ENCODE measurements around the gene TMEM116. TPM values are rescaled to one million over a fixed set of nuclear protein-coding genes. Genes with fewer than 3 reads are reported as not detected.

TMEM116 gene
- total RNA-seq, 2 experiments from 2014 or later, result 9.8 to 10.8 TPM

- ChIA-PET CTCF (no interaction called here), POLR2A (no interaction called here)
These were observed 75.5 kb downstream of the TMEM116 start for GRCh38 chr12:111937429-111937828.

GRCh38 chr12:111936869-111937268 is 76.1 kb downstream of the TMEM116 start:
- ChIA-PET POLR2A (no interaction called here), CTCF (no interaction called here)

- ChIA-PET POLR2A (no interaction called here), CTCF (interaction anchor here (1.1 kb wide), 1 partner anchor 474 kb away, joined by 3 read pairs; no protein-coding TSS in a partner anchor)
These were observed 80.7 kb downstream of the TMEM116 start for GRCh38 chr12:111932241-111932640.

- CTCF ChIA-PET, result no interaction called here
- POLR2A ChIA-PET, result no interaction called here
These were observed 85.6 kb downstream of the TMEM116 start for GRCh38 chr12:111927346-111927745.

- POLR2A ChIA-PET, result no interaction called here
- CTCF ChIA-PET, result no interaction called here
These were observed 86.3 kb downstream of the TMEM116 start for GRCh38 chr12:111926631-111927030.

- ChIA-PET CTCF (no interaction called here), POLR2A (no interaction called here)
These were observed 87.8 kb downstream of the TMEM116 start for GRCh38 chr12:111925171-111925570.

- CTCF ChIA-PET, result no interaction called here
- POLR2A ChIA-PET, result no interaction called here
These were observed 105.2 kb downstream of the TMEM116 start for GRCh38 chr12:111907740-111908139.

- ChIA-PET POLR2A (no interaction called here), CTCF (no interaction called here)
These were observed 107.5 kb downstream of the TMEM116 start for GRCh38 chr12:111905502-111905901.

GRCh38 chr12:111904446-111904975 is 108.5 kb downstream of the TMEM116 start:
- ChIA-PET CTCF (interaction anchor here (0.6 kb wide), 1 partner anchor 40 kb away, joined by 4 read pairs; no protein-coding TSS in a partner anchor), POLR2A (no interaction called here)

GRCh38 chr12:111901182-111901581 is 111.8 kb downstream of the TMEM116 start:
- POLR2A ChIA-PET, result no interaction called here
- CTCF ChIA-PET, result no interaction called here

- ChIA-PET POLR2A (interaction anchor here (0.7 kb wide), 1 partner anchor 391 kb away, joined by 3 read pairs; no protein-coding TSS in a partner anchor), CTCF (no interaction called here)
These were observed 118.4 kb downstream of the TMEM116 start for GRCh38 chr12:111894556-111894955.

GRCh38 chr12:111893287-111893686 is 119.7 kb downstream of the TMEM116 start:
- ChIA-PET POLR2A (interaction anchor here (0.7 kb wide), 1 partner anchor 25 kb away, joined by 5 read pairs; no protein-coding TSS in a partner anchor), CTCF (no interaction called here)

- POLR2A ChIA-PET, result no interaction called here
- CTCF ChIA-PET, result interaction anchor here (0.5 kb wide), 1 partner anchor 69 kb away, joined by 4 read pairs; no protein-coding TSS in a partner anchor
These were observed 124.8 kb downstream of the TMEM116 start for GRCh38 chr12:111887926-111888745.

- CTCF ChIA-PET, result no interaction called here
These were observed 126.1 kb downstream of the TMEM116 start for GRCh38 chr12:111886662-111887545.

GRCh38 chr12:111881716-111882115 is 131.2 kb downstream of the TMEM116 start:
- ChIA-PET CTCF (no interaction called here), POLR2A (no interaction called here)

More at GRCh38 chr12:111886662-111887545, 126.1 kb downstream of the TMEM116 start:
- POLR2A ChIA-PET, result no interaction called here

Other genes starting within 250 kb of the TMEM116 start
- 1 to 10 TPM; 1.4 TPM for gene ALDH2, start 246.2 kb downstream of the TMEM116 start, total RNA-seq
- 10 to 100 TPM; 68.2 to 73.7 TPM for gene MAPKAPK5, start 170.9 kb downstream of the TMEM116 start, total RNA-seq
- 10 to 100 TPM; 93.0 to 93.1 TPM for gene ERP29, start 261 bp upstream of the TMEM116 start, total RNA-seq
- gene NAA25, start 95.6 kb upstream of the TMEM116 start, total RNA-seq, result 10 to 100 TPM; 46.7 to 48.7 TPM
- 10 to 100 TPM; 28.3 to 28.5 TPM for gene TRAFD1, start 112.4 kb upstream of the TMEM116 start, total RNA-seq